HG03575 (cell line): ENCODE results near the gene NUBP2.

Experiments
- ATAC-seq: cut with Tn5 transposase; IDR thresholded peaks from one replicate; pipeline ENCODE4 v1.9.1; 2021; ENCODE audit not compliant: unreplicated experiment, insufficient number of reproducible peaks, low FRiP score; ENCODE audit errors: extremely low read depth

The NUBP2 gene

DNA sequence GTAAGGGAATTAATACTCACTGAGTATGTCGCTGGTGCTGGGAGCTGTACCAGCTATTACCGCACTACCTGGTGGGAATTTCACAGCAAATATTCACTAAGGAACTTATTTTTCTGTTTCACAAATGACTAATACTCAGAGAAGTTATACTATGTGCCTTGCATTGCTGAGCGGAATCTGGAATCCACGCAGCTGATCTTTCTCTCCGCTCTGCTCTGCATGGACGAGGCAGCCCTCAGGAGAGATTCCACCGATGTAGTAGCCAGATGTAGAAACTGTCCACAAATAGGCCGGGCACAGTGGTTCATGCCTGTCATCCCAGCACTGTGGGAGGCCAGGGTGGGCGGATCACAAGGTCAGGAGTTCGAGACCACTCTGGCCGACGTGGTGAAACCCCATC lies 28.6 kb upstream of the NUBP2 start:
- no peak for ATAC-seq

DNA sequence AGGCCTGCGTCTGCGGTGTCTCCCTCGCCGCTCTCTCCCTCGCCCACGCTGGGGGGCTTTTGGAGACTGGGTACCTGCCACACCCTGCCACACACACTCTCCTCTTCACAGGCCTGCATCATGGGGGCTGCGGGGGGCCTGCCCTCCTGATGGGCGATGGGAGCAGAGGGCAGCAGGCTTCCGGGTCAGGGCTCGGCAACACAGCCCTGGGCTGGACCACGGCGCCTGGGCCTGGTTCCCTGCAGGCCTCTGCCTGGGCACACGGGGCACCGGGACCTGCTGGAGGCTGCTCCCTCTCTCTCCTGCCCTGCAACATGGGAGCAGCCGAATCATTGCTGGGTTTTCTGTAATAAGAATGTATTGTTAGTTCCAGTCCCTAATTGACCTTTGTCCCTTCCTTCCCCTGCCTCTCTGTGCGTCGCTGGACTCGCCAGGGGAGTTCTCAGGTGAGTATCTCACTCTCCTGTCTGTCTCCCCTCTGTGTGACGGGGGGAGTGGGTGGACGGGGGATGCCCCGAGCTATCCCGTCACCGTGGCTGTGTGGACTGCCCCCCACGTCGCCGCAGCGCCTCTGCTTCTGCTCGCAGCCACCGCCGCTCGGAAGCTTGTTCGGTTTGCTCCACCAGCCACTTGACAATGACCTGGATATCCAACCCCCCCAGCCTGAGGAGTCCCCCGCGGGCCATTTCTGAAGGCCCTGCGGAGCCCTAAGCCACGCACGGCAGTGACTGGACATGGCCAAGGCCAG lies 24.9 kb upstream of the NUBP2 start:
- no peak for ATAC-seq

DNA sequence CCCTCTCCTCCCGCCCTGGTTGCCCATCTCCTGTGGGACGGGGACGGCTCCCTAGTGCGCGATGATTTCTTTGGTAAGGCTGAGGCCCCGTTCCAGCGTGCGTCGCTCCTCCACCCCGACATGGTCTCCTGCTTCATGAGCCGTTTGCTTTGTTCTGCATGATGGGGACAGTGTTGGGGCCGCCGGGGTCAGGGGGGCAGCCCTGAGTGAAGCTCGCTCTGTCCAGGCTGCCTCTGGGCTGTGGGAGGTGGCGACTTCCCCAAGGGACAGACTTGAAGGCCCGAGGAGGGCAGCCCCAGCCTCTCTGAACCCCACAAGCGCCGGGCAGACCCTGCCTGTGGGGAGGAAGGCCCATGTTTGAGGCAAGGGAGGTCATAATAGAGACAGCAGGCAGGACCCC lies 23.8 kb upstream of the NUBP2 start:
- no peak for ATAC-seq

DNA sequence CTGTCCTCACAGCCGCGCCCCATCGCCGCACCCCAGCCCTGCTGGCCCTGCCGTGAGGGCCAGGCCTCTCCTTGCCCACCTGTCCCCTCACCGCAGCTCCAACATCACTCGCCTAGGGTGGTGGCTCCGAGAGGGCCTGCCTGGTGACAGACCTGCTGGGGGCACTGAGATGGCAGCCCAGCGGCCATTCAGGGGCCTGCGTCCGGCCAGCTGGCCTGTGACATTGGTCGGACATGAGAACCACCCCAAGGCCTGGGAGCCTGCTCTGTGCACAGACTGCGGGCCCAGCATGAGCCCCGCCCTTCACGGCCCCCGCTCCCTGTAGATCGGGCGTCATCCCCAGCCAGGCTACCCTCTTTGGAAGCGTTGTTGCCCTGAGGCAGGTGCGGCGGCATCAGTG lies 23.2 kb upstream of the NUBP2 start:
- no peak for ATAC-seq

DNA sequence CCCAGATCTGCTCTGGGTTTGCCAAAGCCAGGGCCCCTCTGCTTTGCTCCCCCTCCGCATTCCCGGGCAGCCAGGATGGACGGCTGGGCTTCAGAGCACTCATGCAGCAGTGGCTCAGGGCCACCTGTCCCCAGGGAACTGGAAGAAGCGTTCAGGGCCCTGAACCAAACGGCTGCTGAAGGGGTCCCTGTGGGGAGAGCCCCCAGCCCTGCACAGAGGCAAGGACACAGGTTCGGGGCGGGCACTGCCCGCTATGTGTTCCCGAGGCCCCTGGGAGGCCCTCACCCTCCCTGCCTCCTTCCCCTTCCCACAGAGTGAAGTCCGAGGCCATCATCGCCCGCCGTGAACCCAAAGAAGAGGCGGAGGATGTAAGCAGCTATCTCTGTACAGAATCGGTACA lies 21.8 kb upstream of the NUBP2 start:
- ATAC-seq, result no peak

DNA sequence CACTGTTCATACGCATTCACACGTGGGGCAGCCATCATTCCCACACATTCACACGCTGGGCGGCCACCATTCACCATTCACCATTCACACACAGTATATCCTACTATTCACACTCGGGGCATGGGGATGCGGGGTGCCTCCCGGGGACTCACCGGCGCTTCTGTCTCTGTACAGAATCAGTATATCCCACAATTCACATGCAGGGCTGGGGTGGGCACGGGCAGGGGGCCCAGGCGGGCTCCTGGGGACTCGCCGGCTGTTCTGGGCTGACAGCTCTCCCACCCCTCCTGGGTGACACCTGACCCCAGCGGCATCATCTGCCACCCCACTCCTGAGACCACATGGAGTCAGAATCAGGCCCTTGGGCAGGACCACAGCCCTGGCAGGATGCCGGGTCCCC lies 21.0 kb upstream of the NUBP2 start:
- no peak for ATAC-seq

DNA sequence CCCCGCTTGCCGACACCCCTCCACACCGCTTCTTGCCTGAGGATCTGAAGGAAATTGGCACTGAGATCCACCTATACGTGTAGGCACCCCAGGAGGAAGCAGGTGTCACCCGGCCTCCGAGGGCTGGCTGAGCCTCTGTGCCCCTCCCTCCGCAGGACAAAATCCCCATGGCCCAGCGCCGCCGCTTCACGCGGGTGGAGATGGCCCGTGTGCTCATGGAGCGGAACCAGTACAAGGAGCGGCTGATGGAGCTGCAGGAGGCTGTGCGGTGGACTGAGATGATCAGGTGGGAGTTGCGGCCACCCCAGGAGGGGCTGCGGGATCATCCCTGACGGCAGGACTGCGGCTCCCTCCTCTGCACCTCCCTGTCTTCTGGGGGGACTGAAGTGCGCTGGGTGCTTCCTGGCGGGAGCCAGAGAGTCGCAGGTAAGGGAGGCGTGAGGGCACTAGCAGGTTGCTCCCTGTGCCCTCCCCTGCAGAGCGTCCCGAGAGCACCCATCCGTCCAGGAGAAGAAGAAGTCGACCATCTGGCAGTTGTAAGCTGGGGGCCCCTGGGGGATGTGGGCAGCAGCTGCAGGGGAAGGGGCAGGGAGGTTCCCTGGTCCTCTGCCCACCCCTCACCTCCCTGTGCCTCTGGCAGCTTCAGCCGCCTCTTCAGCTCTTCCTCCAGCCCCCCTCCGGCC lies 20.4 kb upstream of the NUBP2 start:
- ATAC-seq, result no peak

DNA sequence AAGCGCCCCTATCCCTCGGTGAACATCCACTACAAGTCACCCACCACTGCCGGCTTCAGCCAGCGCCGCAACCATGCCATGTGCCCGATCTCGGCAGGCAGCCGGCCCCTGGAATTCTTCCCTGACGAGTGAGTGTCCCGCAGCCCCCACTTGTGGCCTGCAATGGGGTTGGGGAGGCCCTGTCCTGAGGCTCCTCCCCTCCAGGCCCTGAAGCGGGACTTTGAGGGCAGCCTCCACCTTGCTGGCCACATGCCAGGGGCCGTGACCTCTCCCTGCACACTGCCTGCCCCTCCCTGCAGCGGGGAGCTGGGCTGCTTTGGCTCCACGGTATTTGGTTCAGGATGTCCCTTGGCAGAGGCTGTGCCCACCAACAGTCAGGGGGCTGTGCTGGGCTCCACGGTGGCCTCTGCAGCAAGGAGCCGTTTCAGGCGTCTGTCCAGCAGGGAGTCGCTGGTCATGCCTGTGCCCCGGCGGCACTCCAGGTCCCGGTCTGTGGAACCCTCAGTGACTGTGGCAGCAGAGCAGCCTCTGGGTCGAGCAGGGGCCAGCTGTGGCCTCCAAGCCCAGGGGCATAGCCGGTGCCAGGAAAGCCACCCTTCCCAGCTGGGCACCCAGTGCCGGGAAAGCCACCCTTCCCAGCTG lies 19.8 kb upstream of the NUBP2 start:
- ATAC-seq, result no peak

DNA sequence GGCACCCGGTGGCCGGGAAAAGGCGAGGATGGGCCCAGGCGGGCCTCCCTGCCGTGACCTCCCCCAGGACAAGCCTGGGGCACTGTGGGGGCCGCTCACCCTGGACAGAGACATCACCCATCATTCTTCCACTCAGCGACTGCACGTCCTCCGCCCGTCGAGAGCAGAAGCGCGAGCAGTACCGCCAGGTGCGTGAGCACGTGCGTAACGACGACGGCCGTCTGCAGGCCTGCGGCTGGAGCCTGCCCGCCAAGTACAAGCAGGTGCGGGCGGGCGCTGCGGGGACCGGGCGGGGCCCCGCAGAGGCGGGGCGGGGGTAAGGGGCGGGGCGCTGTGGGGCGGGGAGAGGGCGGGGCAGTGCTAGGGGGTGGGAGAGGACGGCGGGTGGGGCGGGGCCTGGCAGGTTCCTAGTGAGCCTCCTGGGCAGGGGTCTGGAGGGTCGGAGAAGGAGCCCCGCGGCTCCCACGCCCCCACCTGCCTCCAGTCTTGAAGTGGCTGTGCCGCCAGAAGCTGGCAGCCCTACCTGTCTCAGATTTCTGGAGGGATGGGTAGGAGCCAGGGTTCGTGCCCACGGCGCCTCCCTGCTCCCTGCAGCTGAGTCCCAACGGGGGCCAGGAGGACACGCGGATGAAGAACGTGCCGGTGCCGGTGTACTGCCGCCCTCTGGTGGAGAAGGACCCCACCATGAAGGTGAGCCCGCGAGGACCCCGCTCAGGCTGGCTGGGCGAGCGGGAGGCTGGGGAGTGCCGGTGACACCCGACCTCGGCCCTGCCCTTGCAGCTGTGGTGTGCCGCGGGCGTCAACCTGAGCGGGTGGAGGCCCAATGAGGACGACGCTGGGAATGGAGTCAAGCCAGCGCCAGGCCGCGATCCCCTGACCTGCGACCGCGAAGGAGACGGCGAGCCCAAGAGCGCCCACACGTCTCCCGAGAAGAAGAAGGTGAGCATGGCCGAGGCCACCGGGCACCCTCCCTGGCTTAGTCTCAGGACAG lies 18.9 kb upstream of the NUBP2 start:
- no peak for ATAC-seq

DNA sequence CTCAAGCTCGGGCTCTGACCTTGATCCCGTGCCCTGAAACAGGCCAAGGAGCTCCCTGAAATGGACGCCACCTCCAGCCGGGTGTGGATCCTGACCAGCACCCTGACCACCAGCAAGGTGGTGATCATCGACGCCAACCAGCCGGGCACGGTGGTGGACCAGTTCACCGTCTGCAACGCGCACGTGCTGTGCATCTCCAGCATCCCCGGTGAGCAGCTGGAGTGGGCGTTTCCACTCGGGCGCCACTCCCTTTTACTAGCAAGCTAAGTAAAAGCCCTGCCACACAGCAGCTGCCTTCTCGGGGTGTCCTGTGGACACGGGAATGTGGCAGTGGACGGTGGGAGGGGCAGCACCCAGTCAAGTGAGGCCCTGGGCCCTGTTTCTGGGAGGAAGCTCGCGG lies 17.8 kb upstream of the NUBP2 start:
- ATAC-seq, result no peak

DNA sequence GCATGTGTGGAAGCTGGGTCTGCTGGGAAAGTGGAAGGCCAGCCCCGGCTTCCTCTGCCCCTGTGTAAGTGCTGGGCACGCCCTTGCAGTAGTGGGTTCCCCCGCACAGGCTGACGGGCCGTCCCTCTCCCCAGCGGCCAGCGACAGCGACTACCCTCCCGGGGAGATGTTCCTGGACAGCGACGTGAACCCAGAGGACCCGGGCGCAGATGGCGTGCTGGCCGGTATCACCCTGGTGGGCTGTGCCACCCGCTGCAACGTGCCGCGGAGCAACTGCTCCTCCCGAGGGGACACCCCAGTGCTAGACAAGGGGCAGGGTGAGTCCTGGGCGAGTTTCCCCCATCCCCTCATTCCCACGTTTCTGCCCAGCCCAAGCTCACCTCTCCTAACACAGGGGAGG lies 16.9 kb upstream of the NUBP2 start:
- ATAC-seq, result no peak

DNA sequence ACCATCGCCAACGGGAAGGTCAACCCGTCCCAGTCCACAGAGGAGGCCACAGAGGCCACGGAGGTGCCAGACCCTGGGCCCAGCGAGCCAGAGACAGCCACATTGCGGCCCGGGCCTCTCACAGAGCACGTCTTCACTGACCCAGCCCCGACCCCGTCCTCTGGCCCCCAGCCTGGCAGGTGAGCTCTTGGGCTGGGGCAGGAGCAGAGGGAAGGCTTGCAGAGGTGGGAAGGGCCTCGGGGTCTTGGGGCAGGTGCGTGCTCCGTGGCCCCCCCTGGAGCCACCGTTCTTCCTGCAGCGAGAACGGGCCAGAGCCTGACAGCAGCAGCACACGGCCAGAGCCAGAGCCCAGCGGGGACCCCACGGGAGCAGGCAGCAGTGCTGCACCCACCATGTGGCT lies 16.5 kb upstream of the NUBP2 start:
- no peak for ATAC-seq

DNA sequence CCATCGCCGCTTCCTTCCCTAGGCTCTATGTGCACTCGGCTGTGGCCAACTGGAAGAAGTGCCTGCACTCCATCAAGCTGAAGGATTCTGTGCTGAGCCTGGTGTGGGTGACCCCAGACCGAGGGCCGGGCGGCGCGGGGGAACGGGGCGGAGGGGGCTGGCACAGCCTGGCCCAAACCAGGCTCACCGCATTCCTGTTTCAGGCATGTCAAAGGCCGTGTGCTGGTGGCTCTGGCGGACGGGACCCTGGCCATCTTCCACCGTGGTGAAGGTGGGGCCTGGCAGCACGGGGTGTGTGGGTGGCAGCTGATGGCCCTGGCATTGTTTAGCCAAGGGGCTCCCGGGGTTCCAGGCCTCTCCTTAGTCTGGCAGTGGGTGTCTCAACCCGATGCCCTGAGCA lies 16.1 kb upstream of the NUBP2 start:
- no peak for ATAC-seq

DNA sequence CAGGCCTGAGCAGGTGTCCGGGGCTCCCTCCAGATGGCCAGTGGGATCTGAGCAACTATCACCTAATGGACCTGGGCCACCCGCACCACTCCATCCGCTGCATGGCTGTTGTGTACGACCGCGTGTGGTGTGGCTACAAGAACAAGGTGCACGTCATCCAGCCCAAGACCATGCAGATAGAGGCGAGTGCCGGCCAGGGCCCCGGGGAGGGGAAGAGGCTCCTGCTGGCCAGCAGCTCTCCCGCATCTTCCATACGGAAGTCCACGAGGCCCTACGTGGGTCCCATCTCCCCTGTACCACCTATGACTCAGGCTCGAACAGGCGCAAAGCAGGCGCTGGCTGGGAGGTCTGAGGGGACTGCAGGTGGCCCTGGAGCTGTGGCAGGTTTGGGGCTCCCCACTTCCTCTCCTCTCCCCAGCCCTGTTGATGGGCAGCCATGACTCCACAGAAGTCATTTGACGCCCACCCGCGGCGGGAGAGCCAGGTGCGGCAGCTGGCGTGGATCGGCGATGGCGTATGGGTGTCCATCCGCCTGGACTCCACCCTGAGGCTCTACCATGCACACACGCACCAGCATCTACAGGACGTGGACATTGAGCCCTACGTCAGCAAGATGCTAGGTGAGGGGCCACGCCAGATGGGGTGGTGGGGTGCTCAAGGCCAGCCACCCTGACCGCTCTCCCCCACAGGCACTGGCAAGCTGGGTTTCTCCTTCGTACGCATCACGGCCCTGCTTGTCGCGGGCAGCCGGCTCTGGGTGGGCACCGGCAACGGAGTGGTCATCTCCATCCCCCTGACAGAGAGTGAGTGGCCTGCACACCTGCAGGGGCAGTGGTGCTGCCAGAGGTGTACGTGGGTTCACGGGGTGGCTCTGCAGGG lies 15.4 kb upstream of the NUBP2 start:
- ATAC-seq, result no peak

DNA sequence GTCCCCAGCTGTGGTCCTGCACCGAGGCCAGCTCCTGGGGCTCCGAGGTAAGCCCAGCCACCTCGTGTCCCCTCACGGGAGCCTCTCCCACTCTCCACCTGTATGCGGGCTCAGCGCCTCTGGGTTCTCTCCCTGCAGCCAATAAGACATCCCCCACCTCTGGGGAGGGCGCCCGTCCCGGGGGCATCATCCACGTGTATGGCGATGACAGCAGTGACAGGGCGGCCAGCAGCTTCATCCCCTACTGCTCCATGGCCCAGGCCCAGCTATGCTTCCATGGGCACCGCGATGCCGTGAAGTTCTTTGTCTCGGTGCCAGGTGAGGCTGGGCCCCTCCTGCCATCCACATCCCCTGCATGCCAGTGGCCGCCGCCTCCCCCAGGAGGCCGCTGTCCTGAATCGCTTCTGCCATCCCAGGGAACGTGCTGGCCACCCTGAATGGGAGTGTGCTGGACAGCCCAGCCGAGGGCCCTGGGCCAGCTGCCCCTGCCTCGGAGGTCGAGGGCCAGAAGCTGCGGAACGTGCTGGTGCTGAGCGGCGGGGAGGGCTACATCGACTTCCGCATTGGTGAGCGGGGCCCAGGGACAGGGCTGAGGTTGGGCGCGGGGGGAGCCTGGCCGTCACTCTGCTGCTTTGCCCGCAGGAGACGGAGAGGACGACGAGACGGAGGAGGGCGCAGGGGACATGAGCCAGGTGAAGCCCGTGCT lies 14.5 kb upstream of the NUBP2 start:
- no peak for ATAC-seq

DNA sequence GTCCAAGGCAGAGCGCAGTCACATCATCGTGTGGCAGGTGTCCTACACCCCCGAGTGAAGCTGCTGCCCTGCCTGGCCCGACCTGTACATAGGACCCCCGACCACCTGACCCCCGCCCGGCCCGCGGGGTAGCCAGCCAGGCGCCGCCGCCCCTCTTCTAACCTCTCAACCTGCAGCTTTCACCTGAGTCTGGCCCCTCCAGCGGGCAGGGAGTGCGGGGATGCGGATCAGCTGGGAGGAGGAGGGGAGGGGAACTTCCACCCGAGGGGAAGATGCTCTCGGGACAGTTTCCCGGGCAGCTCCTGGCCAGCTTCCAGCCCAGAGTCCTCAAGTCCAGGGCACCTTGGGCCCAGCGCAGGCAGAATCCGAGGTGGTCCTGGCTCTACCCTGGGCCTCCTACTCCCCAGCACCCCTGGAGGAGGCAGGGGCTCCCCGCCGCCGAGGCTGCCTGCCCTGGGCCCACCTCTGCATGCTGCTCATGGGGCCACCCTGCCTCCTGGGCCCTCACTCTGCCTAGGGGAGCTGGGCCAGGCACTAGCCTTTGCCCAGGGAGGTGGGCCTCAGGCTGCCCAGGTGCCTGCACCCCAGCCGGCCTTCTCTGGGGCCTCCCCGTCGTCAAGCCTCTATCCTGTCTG lies 13.9 kb upstream of the NUBP2 start:
- ATAC-seq, result no peak
